GM19468 (cell line): ENCODE data around the gene LIPI.
A peak's percentile ranks its signal among the peaks of the same experiment; 100 is the strongest.
"Not testable (repeated sequence)": the region's sequence is repeated elsewhere in the genome, so short reads cannot be mapped to it uniquely, and the experiment has no call there.

Experiments
- ATAC-seq: cut with Tn5 transposase; IDR thresholded peaks from one replicate; pipeline ENCODE4 v1.9.1; 2021; ENCODE audit warnings: mild to moderate bottlenecking, moderate library complexity, moderate number of reproducible peaks; ENCODE audit not compliant: unreplicated experiment; ENCODE audit errors: extremely low read depth

Gene LIPI

GRCh38 chr21:14120091-14120734 is 90.5 kb downstream of the LIPI start:
- ATAC-seq = no peak

GRCh38 chr21:14119038-14119437 is 91.7 kb downstream of the LIPI start:
- no peak for ATAC-seq

- ATAC-seq = peak; percentile 79
These were observed 94.7 kb downstream of the LIPI start for GRCh38 chr21:14116080-14116481.

- ATAC-seq = no peak
These were observed 95.1 kb downstream of the LIPI start for GRCh38 chr21:14115646-14116045.

DNA sequence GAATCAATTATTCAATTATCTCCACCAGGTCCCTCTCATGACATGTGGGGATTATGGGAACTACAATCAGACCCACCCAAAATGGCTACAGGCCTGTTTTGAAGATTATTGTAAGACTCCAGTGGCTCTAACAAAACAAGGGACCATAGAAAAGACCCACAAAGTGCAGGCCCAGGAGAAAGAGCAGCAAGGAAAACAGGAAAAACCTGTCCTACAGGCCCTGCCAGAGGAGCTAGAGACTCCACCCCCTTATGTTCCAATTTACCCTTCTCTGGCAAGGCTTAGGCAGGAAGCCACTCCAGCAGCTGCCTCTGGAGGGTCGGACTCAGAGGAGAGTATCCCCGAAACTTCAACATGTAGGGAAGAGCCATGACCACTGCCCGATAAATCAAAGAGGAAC is 96.5 kb downstream of the LIPI start:
- no peak for ATAC-seq

DNA sequence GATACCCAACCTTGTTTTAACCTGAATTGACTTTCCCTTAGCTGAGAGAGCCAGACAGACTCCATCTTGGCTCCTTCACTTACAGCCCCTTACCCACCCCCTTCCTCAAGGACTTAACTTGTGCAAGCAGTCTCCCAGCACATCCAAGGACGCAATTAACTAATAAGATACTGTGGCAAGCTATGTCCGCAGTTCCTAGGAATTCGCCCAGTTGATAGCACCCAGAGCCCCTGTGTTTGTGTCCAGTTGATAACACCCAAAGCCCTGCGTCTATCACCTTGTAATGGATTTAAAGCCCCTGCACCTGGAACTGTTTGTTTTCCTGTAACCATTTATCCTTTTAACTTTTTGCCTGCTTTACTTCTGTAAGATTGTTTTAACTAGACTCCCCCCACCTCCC is 106.2 kb downstream of the LIPI start:
- not testable (repeated sequence) for ATAC-seq

GRCh38 chr21:14099570-14099969 is 111.2 kb downstream of the LIPI start:
- ATAC-seq = no peak

GRCh38 chr21:14097881-14098499 is 112.8 kb downstream of the LIPI start:
- ATAC-seq = no peak

- ATAC-seq = no peak
These were observed 114.2 kb downstream of the LIPI start for GRCh38 chr21:14096577-14096976.

DNA sequence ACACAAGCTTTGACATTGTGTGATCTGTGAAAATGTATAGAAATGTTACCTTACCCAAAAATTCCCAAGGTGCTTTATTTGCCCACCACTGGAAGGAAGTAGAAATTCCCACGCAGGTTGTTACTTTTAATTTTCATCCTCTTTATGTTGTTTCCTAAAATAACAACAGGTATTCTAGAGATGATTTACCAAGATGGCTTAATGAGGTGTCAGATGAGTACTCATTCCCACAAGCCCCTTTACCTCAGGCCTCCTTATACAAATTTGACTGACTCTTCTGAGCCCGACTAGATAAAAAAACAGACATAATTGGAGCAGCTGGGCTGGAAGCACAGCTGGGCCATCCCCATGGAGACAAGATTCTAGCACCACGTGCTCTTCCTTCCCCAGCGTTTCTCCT is 114.6 kb downstream of the LIPI start:
- ATAC-seq = no peak

- no peak for ATAC-seq
These were observed 115.7 kb downstream of the LIPI start for GRCh38 chr21:14095056-14095455.

GRCh38 chr21:14092834-14093560 is 117.8 kb downstream of the LIPI start:
- no peak for ATAC-seq

DNA sequence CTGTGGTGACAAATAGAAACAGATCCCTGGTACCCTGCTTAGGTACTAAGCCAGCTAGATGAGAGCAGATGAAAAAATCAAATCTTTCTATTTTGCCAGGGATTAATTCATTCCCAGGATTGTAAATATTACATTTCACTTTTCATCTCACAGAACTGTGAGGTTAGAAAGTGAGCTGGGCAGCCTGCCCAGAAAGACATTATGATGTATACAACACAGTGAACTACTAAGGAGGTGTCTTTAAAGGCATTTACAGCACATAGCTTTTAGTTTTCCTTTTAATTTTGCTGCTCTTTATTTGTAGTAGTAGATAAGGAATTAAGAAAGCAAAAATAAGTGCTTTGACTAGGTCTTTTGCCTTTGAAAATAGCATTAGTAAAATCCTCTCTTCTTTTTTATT is 120.6 kb downstream of the LIPI start:
- not testable (repeated sequence) for ATAC-seq

GRCh38 chr21:14088391-14088790 is 122.4 kb downstream of the LIPI start:
- ATAC-seq = no peak

DNA sequence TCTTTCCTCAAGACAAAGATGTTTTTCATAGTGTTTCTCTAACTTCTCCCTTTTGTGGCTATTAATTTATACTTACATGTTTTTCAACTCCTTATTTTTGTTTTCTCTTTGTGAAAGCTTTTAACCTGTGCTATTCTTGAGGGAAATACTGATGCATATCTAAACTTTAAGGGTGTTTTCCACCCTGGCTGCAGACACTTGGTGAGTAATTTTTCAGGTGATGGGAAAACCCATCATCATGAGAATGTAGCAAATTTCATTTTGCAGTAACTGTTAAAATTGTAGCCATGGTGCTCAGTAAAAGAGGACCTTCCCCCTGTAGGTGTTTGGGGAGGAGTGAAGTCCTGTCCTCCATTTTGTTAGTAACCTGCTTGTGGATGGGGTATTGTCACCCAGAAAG is 124.2 kb downstream of the LIPI start:
- no peak for ATAC-seq

- no peak for ATAC-seq
These were observed 126.1 kb downstream of the LIPI start for GRCh38 chr21:14084701-14085100.

GRCh38 chr21:14084068-14084501 is 126.7 kb downstream of the LIPI start:
- no peak for ATAC-seq

DNA sequence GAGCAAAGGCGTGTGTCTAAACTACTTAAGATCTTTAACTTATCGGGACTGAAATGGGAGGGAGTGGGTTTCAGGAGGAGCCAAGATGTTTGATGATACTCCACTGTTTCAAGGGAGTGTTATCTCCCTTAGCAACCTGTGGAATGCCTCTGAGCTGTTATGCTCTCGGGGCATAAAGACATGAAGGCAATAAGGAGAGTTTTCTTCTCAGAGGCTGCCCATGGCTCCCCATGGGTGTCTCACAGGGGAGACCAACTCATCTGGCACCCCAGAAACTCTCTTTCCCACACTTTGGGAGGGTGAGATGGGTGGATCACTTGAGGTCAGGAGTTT is 130.0 kb downstream of the LIPI start:
- ATAC-seq = no peak

GRCh38 chr21:14080040-14080763 is 130.6 kb downstream of the LIPI start:
- ATAC-seq = no peak

DNA sequence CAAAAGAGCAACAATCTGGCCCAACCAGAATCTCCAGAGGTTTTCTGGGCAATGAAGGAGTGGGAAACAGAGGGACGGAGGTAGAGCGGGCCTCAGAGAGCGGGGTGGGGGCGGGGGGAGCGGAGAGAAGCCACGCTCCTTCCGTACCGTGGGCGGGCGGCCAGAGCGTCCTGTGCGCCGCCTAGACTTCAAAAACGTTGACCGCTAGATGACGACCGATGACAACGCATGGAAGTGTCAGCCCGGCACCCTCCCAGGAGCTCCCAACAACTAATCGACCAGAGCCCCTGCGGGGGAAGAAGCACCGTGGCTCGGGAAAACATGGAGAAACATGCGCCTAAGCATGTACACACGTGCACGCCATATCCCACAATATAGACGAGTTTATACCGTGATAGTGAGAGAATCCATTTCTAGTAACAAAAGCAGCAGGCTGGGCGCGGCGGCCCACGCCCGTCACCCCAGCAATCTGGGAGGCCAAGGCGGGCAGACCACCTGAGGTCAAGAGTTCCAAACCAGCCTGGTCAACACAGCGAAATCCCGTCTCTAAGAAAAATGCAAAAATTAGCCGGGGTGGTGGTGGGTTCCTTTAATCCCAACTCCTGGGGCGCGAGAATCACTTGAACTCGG is 131.9 kb downstream of the LIPI start:
- no peak for ATAC-seq
